ENCODE measurements around the gene TTC28. TPM values are rescaled to one million over a fixed set of nuclear protein-coding genes. Genes with fewer than 3 reads are reported as not detected.

TTC28 gene
- total and polyA plus RNA-seq, 8 donors, result 31.1 to 44.2 (median 41.4) TPM

- Histone ChIP-seq H3K36me3 (no peaks in the 10 kb centered on the region), H3K4me1 (no peaks in the 10 kb centered on the region), H3K4me3 (no peak overlapping the region), H3K27ac (no peak overlapping the region), H3K9me3 (no peaks in the 10 kb centered on the region), H3K27me3 (no peaks in the 10 kb centered on the region)
- no peak for TF ChIP-seq CTCF (IDR thresholded peaks at IDR 0.05)
- DNase-seq (no peak), ATAC-seq (no peak)
- intact Hi-C loops (cut with DNase I), result no loop called here
These were observed 441.9 kb downstream of the TTC28 start for GRCh38 chr22:28237783-28238182.

DNA sequence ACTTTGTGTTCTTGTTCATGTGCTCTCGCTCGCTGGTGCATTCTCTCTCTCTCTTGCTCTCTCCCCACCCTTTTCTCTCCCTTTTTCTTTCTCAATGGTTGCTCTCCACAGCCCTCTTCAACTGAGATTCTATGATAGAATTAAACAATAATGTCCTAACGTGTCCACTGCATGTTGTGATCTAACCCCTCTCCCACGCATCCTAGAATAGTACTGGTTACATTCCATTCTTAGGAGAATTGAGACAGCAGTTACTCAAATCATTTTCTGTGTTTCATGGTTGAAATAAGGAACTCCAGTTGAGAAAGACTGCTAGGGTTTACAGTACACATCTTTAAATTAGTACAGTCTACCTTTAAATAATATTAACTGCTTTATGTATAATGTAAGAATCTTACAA is 442.5 kb downstream of the TTC28 start:
- Histone ChIP-seq H3K27me3 (no peaks in the 10 kb centered on the region), H3K9me3 (no peaks in the 10 kb centered on the region), H3K4me3 (no peak overlapping the region), H3K27ac (no peak overlapping the region), H3K36me3 (no peaks in the 10 kb centered on the region), H3K4me1 (no peaks in the 10 kb centered on the region)
- no peak for DNase-seq
- no peak for TF ChIP-seq CTCF (IDR thresholded peaks at IDR 0.05)
- no peak for ATAC-seq
- intact Hi-C loops (cut with DNase I), result no loop called here

DNA sequence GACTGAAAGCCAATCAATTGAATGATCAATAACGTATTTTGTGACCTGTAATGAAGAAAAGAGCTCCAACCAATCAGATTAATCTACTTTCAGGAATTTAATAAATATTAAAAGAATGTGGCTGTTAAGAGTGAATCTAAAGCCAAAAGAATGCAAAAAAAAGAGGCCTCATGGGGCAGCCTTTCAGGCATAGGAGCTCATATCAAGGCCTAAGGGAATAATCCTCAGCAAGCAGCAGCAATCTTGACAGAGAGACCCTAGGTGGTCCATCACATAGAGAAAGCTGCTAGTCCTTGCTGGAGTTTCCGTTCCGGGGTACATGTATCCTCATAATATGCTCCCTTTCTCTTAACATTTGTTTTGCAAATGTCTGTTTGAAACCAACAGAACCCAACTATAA is 447.4 kb downstream of the TTC28 start:
- Histone ChIP-seq H3K36me3 (no peaks in the 10 kb centered on the region), H3K4me1 (no peaks in the 10 kb centered on the region), H3K27me3 (no peaks in the 10 kb centered on the region), H3K27ac (no peak overlapping the region), H3K9me3 (no peaks in the 10 kb centered on the region), H3K4me3 (no peak overlapping the region)
- intact Hi-C loops (cut with DNase I), result no loop called here
- no peak for TF ChIP-seq CTCF (IDR thresholded peaks at IDR 0.05)
- DNase-seq, result no peak
- no peak for ATAC-seq

- Histone ChIP-seq H3K4me3 (no peak overlapping the region), H3K27ac (no peak overlapping the region), H3K4me1 (no peaks in the 10 kb centered on the region), H3K9me3 (no peaks in the 10 kb centered on the region), H3K27me3 (no peaks in the 10 kb centered on the region), H3K36me3 (no peaks in the 10 kb centered on the region)
- TF ChIP-seq CTCF (IDR thresholded peaks at IDR 0.05), result no peak
- DNase-seq (no peak), ATAC-seq (no peak)
- intact Hi-C loops (cut with DNase I), result no loop called here
These were observed 448.2 kb downstream of the TTC28 start for GRCh38 chr22:28231441-28231840.

GRCh38 chr22:28230671-28231070 is 449.0 kb downstream of the TTC28 start:
- intact Hi-C loops (cut with DNase I), result no loop called here

More at GRCh38 chr22:28230671-28231070, 449.0 kb downstream of the TTC28 start:
- Histone ChIP-seq H3K4me1 (no peaks in the 10 kb centered on the region), H3K36me3 (no peaks in the 10 kb centered on the region), H3K27me3 (no peaks in the 10 kb centered on the region), H3K9me3 (no peaks in the 10 kb centered on the region), H3K27ac (no peak overlapping the region), H3K4me3 (no peak overlapping the region)
- no peak for DNase-seq
- no peak for TF ChIP-seq CTCF (IDR thresholded peaks at IDR 0.05)
- ATAC-seq, result peak; percentile 17

Data from left lung (tissue), 10 donors.